B cell (primary cell): ENCODE measurements around the gene IL7R. TPM values are rescaled to one million over a fixed set of nuclear protein-coding genes. Genes with fewer than 3 reads are reported as not detected.

ENCODE experiments used
- ATAC-seq: fragments of 200-7000 bp; cut with Tn5 transposase; one replicate; pipeline ENCODE4 v1.10.0; 2021; ENCODE audit warnings: low read depth, mild to moderate bottlenecking, moderate number of reproducible peaks, moderate library complexity
- CTCF ChIA-PET: fragments of 350-600 bp; sonication (Branson Sonifier 250); formaldehyde crosslinking; loops from one replicate; lab custom pipeline; 2021; ENCODE audit warnings: antibody characterized with exemption, inconsistent platforms; lab: Charles Lee
- POLR2A ChIA-PET: fragments of 350-600 bp; sonication (Branson Sonifier 250); formaldehyde crosslinking; loops from one replicate; lab custom pipeline; 2021; ENCODE audit warnings: antibody characterized with exemption; lab: Charles Lee
- DNase-seq: peaks from one replicate; pipeline ENCODE4 v3.0.0; 2013
- H2AFZ ChIP-seq: 2 replicates; pipeline ENCODE4 v1.6.1; 2012; ENCODE audit warnings: mild to moderate bottlenecking, low read depth, low read length; ENCODE audit not compliant: insufficient read depth, poor library complexity, severe bottlenecking
- H3K27ac ChIP-seq, 2 donors: 1 replicate in 1 of 2; 2 replicates in 1 of 2; pipeline ENCODE4 v1.5.1; 2012 to 2013; ENCODE audit warnings: low read length in 2 of 2, mild to moderate bottlenecking in 2 of 2, moderate library complexity in 1 of 2
- H3K27me3 ChIP-seq, 4 experiments: fragments of 200-600 bp in 1 of 4; sonication (generic) in 1 of 4; replicated peaks in 1 of 4; 1 replicate in 2 of 4; 2 replicates in 2 of 4; pipeline versions ENCODE4 v1.6.1 to v1.7.0; 2013 to 2016; ENCODE audit warnings: low read length in 3 of 4, mild to moderate bottlenecking in 2 of 4, mixed read lengths in 1 of 4, moderate library complexity in 1 of 4; ENCODE audit not compliant: insufficient read depth in 4 of 4, control insufficient read depth in 3 of 4; ENCODE audit errors: control extremely low read depth in 1 of 4
- H3K36me3 ChIP-seq, 2 experiments: replicated peaks in 1 of 2; 1 replicate in 1 of 2; 2 replicates in 1 of 2; pipeline versions ENCODE4 v1.6.1 to v1.7.1; 2013; ENCODE audit warnings: low read length in 1 of 2; ENCODE audit not compliant: insufficient read depth in 2 of 2, control insufficient read depth in 1 of 2; ENCODE audit errors: control extremely low read depth in 1 of 2, extremely low read depth in 1 of 2
- H3K4me1 ChIP-seq, 2 donors: fragments of 200-600 bp in 1 of 2; sonication (generic) in 1 of 2; 1 replicate in 1 of 2; 2 replicates in 1 of 2; pipeline versions ENCODE4 v1.5.1 to v1.6.1; 2013 to 2017; ENCODE audit warnings: low read length in 2 of 2; ENCODE audit not compliant: control insufficient read depth in 2 of 2, insufficient read depth in 2 of 2
- H3K4me2 ChIP-seq: replicated peaks from 2 replicates; pipeline ENCODE3; 2012; ENCODE audit warnings: mild to moderate bottlenecking, low read depth, low read length; ENCODE audit not compliant: poor library complexity, severe bottlenecking
- H3K4me3 ChIP-seq, 5 experiments: fragments of 200-600 bp in 1 of 5; sonication (generic) in 1 of 5; 1 replicate in 3 of 5; 2 replicates in 2 of 5; pipeline versions ENCODE4 v1.5.1 to v1.7.0; 2011 to 2016; ENCODE audit warnings: low read length in 4 of 5, mild to moderate bottlenecking in 4 of 5, low read depth in 2 of 5, control low read depth in 1 of 5, moderate library complexity in 1 of 5; ENCODE audit not compliant: insufficient read depth in 1 of 5; ENCODE audit errors: control extremely low read depth in 1 of 5, extremely low read depth in 1 of 5
- H3K79me2 ChIP-seq: fragments of 200-600 bp; sonication (generic); one replicate; pipeline ENCODE4 v1.6.0; 2016; ENCODE audit warnings: low read length; ENCODE audit not compliant: control insufficient read depth, insufficient read depth
- H3K9ac ChIP-seq: fragments of 200-600 bp; sonication (generic); 2 replicates; pipeline ENCODE4 v1.6.1; 2017; ENCODE audit warnings: mild to moderate bottlenecking, low read length, moderate library complexity
- H3K9me3 ChIP-seq, 3 donors: one replicate each; pipeline versions ENCODE4 v1.6.1 to v1.7.1; 2013; ENCODE audit warnings: low read length in 2 of 3; ENCODE audit not compliant: control insufficient read depth in 2 of 3, insufficient read depth in 1 of 3; ENCODE audit errors: control extremely low read depth in 1 of 3
- H4K20me1 ChIP-seq: 2 replicates; pipeline ENCODE4 v1.6.0; 2012; ENCODE audit warnings: mild to moderate bottlenecking, low read length; ENCODE audit not compliant: insufficient read depth, control insufficient read depth, poor library complexity, severe bottlenecking
- H3K27ac Mint-ChIP-seq: one replicate; pipeline ENCODE4 v1.8.0; 2021; ENCODE audit warnings: mixed read lengths
- H3K27me3 Mint-ChIP-seq: one replicate; pipeline ENCODE4 v1.8.0; 2021; ENCODE audit warnings: mixed read lengths
- H3K4me1 Mint-ChIP-seq: one replicate; pipeline ENCODE4 v1.8.0; 2021; ENCODE audit warnings: mixed read lengths
- H3K4me3 Mint-ChIP-seq: one replicate; pipeline ENCODE4 v1.8.0; 2021; ENCODE audit warnings: mixed read lengths
- H3K9me3 Mint-ChIP-seq: one replicate; pipeline ENCODE4 v1.8.0; 2022; ENCODE audit warnings: mixed read lengths; ENCODE audit not compliant: insufficient read depth
- EZH2 ChIP-seq: IDR thresholded peaks from 2 replicates; pipeline ENCODE4 v1.6.1; 2012; ENCODE audit warnings: borderline replicate concordance, low read depth, mild to moderate bottlenecking, moderate library complexity, low read length; ENCODE audit not compliant: insufficient read depth, poor library complexity, severe bottlenecking
- WGBS: methylation state at CpG from one replicate; pipeline ENCODE4 v1.1.5; 2013; ENCODE audit warnings: missing lambda C conversion rate; ENCODE audit not compliant: insufficient coverage; 5-methylcytosine and 5-hydroxymethylcytosine counted together
- intact Hi-C: fragments of 100-400 bp; cut with micrococcal nuclease; formaldehyde crosslinking; loops from one replicate; pipeline ENCODE4 v1.10.0; 2022
- polyA plus RNA-seq: library from polyadenylated mRNA; depleted of rRNA; stranded (reverse); fragments of >200 nt; gene quantifications from 2 replicates; pipeline ENCODE4 v1.2.3, GENCODE V29; 2012
- total RNA-seq, 2 donors: library from RNA; stranded (reverse); fragments of 120-200 nt in 1 of 2; gene quantifications; 1 replicate in 1 of 2; 2 replicates in 1 of 2; pipeline versions ENCODE4 v1.2.3 to v1.2.4, GENCODE V29; 2013 to 2022
- TF ChIP-seq, protein P1 (sequence below): fragments of 200-600 bp; IDR thresholded peaks from one replicate; pipeline ENCODE4 v1.8.0; 2022; ENCODE audit warnings: antibody characterized with exemption, mild to moderate bottlenecking

IL7R gene
- total and polyA plus RNA-seq, 2 donors (not counting 1 experiment from before 2014, with no cell fraction given), result 2.4 TPM

DNA sequence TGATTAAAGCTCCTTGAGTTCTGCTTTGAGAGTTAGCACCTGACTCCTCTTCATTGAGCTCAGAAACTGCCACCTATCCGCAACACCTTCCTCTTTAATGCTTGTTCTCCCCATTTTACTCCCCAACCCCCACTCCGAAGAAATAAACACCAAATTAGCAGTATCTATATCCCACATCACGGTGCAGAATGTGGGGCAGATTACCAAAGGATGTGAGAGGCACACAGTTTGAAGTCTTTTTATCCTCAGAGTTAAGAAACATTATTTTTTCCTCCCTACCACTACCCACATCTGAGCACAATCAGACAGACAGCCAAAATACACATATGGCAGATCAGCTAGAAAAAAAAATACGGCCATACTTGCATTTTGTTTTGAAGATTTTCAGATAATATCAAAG, 26.1 kb upstream of the IL7R start:
- Histone ChIP-seq H3K4me2 (no peak overlapping the region), H2AFZ (no peak overlapping the region), H3K79me2 (no peaks in the 10 kb centered on the region), H4K20me1 (no peaks in the 10 kb centered on the region), H3K27me3 (no peaks in the 10 kb centered on the region), H3K4me3 (no peak overlapping the region), H3K9me3 (no peaks in the 10 kb centered on the region), H3K4me1 (no peaks in the 10 kb centered on the region), H3K27ac (no peak overlapping the region), H3K36me3 (no peaks in the 10 kb centered on the region), H3K9ac (no peak overlapping the region)
- Mint-ChIP-seq H3K4me1 (no peaks in the 10 kb centered on the region), H3K27ac (no peak overlapping the region), H3K9me3 (no peaks in the 10 kb centered on the region), H3K4me3 (no peak overlapping the region), H3K27me3 (no peaks in the 10 kb centered on the region)
- ATAC-seq (no peak), DNase-seq (no peak)
- intact Hi-C loops, result no loop called here
- POLR2A ChIA-PET, result no interaction called here
- no peak for TF ChIP-seq EZH2
- TF ChIP-seq, protein P1, sequence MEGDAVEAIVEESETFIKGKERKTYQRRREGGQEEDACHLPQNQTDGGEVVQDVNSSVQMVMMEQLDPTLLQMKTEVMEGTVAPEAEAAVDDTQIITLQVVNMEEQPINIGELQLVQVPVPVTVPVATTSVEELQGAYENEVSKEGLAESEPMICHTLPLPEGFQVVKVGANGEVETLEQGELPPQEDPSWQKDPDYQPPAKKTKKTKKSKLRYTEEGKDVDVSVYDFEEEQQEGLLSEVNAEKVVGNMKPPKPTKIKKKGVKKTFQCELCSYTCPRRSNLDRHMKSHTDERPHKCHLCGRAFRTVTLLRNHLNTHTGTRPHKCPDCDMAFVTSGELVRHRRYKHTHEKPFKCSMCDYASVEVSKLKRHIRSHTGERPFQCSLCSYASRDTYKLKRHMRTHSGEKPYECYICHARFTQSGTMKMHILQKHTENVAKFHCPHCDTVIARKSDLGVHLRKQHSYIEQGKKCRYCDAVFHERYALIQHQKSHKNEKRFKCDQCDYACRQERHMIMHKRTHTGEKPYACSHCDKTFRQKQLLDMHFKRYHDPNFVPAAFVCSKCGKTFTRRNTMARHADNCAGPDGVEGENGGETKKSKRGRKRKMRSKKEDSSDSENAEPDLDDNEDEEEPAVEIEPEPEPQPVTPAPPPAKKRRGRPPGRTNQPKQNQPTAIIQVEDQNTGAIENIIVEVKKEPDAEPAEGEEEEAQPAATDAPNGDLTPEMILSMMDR, result no peak
- CTCF ChIA-PET, result no interaction called here
- no CpG with 5 or more reads among the region's 4 CpGs for WGBS

DNA sequence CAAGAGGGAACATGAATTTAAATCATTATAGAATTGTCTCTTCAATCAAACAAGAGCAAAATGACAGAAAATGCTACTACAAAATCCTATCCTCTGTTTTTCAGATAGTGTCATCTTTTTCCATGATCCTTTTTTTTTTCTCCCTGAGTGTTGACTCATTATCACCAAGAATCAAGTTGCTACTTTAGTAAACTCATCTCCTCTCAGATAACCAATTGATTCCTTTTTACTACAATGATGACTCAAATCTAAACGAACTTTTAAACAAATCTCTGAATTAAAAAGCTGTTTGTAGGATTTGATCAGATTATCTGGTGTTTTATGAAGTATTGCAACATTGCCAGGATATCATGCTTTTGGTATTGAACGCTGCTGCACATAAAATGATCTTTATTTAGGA, 23.9 kb upstream of the IL7R start:
- no peak for ATAC-seq
- no peaks in the 10 kb centered on the region for H3K79me2 ChIP-seq
- H3K9me3 ChIP-seq, result no peaks in the 10 kb centered on the region
- no peak for DNase-seq
- H4K20me1 ChIP-seq, result no peaks in the 10 kb centered on the region
- no peak overlapping the region for H3K4me3 ChIP-seq
- WGBS, result no CpG with 5 or more reads among the region's 2 CpGs
- H3K27me3 ChIP-seq, result no peaks in the 10 kb centered on the region
- no peak overlapping the region for H3K9ac ChIP-seq
- TF ChIP-seq, protein P1, result no peak
- ChIA-PET POLR2A (no interaction called here), CTCF (interaction anchor here (0.5 kb wide), 1 partner anchor 22 kb away, joined by 6 read pairs; no protein-coding TSS in a partner anchor)
- intact Hi-C loops, result no loop called here
- H3K4me1 ChIP-seq, result no peaks in the 10 kb centered on the region
- no peaks in the 10 kb centered on the region for H3K9me3 Mint-ChIP-seq
- no peaks in the 10 kb centered on the region for H3K27me3 Mint-ChIP-seq
- no peaks in the 10 kb centered on the region for H3K36me3 ChIP-seq
- no peak overlapping the region for H3K4me2 ChIP-seq
- H3K4me3 Mint-ChIP-seq, result no peak overlapping the region
- no peak overlapping the region for H2AFZ ChIP-seq
- no peak overlapping the region for H3K27ac ChIP-seq
- H3K27ac Mint-ChIP-seq, result no peak overlapping the region
- H3K4me1 Mint-ChIP-seq, result no peaks in the 10 kb centered on the region
